ENCODE data around the gene SMPD1. TPM values are rescaled to one million over a fixed set of nuclear protein-coding genes. Genes with fewer than 3 reads are reported as not detected.

The SMPD1 gene
- total and polyA plus RNA-seq, 2 donors (not counting 1 experiment from before 2014, with no cell fraction given) = 52.2 to 74.9 TPM

DNA sequence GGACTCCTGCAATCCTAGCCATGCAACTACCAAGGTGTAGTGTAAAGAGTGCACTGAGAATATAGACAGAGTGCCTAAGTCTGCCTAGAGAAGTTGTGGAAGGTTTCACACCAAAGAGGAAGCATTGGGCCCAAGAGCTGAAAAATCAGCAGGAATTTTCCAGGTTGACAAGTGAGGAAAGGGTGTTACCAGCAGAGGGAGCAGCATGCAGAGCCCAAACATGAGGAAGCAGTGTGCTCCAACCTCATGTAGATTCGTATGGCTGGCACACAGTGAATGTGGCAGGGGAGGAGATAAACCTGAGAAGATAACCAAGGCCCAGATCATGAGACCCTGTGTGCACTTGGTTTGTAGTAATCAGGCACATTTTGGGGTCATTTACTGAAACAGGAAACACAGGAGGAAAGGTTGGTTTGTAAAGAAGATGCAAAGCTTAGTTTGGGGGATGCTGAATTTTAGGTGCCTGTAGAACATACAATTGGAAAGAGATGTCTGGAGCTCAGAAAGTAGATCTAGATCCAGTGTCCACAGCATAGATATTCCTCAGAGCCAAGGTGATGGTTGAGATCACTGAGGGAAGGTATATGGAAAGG is 48.8 kb downstream of the SMPD1 start:
- peak; percentile 38 to 57 for DNase-seq (ENCODE audit: low read depth in 2 of 2)
- Histone ChIP-seq H2AFZ (ENCODE audit: low read length) (no peak overlapping the region), H3K4me1 (ENCODE audit: control insufficient read depth, extremely low read depth, insufficient read depth, low read length) (no peaks in the 10 kb centered on the region)

DNA sequence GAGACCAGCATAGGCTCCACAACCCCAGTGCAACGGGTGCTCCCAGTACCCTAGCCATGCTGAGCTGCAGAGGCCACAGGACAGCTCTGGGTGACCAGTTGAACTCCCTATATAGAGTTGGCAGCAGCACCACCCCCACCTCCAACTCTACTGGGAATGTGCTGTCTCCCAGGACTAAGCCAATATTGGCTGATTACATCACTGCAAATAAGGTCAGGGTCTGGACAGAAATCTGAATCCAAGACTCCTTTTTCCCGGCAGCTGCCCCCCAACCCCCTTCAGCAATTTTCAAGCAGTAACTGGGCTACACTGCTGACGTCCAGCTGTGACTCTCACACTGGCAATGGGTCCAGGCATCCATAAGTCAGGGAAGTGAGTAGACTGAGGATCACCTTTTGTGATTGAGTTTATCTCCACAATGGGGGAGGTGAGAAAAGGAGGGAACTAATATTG is 50.7 kb downstream of the SMPD1 start, which contains the start of gene HPX:
HPX (minus strand) TSS at position 82 of the 453 bp plus-strand sequence; CDS start at position 58, 24 bp downstream.
- H3K9me3 ChIP-seq (ENCODE audit: control insufficient read depth, insufficient read depth, low read depth, low read length) = no peaks in the 10 kb centered on the region
- no peak within 1 kb of the TSS for H3K4me3 ChIP-seq (replicated peaks in 1 of 4; ENCODE audit: control extremely low read depth in 1 of 4, insufficient read depth in 1 of 4, low read depth in 3 of 4, low read length in 4 of 4)
- no peaks in the 10 kb centered on the region for H3K4me1 ChIP-seq (ENCODE audit: control insufficient read depth, extremely low read depth, insufficient read depth, low read length)
- H3K79me2 ChIP-seq (ENCODE audit: control insufficient read depth, insufficient read depth, low read length) = no peaks in the 10 kb centered on the region
- H3K36me3 ChIP-seq (ENCODE audit: control insufficient read depth, insufficient read depth, low read length) = no peaks in the 10 kb centered on the region
- DNase-seq (ENCODE audit: low read depth in 2 of 2) = no peak
- no peak for TF ChIP-seq EZH2 (IDR thresholded peaks at IDR 0.05; ENCODE audit: low read length, missing control alignments)
- TF ChIP-seq, protein P1, sequence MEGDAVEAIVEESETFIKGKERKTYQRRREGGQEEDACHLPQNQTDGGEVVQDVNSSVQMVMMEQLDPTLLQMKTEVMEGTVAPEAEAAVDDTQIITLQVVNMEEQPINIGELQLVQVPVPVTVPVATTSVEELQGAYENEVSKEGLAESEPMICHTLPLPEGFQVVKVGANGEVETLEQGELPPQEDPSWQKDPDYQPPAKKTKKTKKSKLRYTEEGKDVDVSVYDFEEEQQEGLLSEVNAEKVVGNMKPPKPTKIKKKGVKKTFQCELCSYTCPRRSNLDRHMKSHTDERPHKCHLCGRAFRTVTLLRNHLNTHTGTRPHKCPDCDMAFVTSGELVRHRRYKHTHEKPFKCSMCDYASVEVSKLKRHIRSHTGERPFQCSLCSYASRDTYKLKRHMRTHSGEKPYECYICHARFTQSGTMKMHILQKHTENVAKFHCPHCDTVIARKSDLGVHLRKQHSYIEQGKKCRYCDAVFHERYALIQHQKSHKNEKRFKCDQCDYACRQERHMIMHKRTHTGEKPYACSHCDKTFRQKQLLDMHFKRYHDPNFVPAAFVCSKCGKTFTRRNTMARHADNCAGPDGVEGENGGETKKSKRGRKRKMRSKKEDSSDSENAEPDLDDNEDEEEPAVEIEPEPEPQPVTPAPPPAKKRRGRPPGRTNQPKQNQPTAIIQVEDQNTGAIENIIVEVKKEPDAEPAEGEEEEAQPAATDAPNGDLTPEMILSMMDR (conservative IDR thresholded peaks at IDR 0.05 in 1 of 2, IDR thresholded peaks at IDR 0.05 in 1 of 2; ENCODE audit: low read depth in 1 of 2, low read length in 2 of 2) = no peak
- H3K4me2 ChIP-seq (ENCODE audit: extremely low read depth, insufficient read depth, low read length) = no peak within 1 kb of the TSS
- no peak within 1 kb of the TSS for H2AFZ ChIP-seq (ENCODE audit: low read length)
- no peak within 1 kb of the TSS for H3K27ac ChIP-seq (ENCODE audit: insufficient read depth, low read length)
- H4K20me1 ChIP-seq (ENCODE audit: control insufficient read depth, extremely low read depth, insufficient read depth, low read length) = no peaks in the 10 kb centered on the region
- H3K27me3 ChIP-seq (ENCODE audit: control insufficient read depth, insufficient read depth, low read length) = no peaks in the 10 kb centered on the region
- H3K9ac ChIP-seq (ENCODE audit: insufficient read depth, low read length) = no peak within 1 kb of the TSS

More for the DNA sequence above, 48.8 kb downstream of the SMPD1 start:
- Histone ChIP-seq H3K9me3 (ENCODE audit: control insufficient read depth, insufficient read depth, low read depth, low read length) (no peaks in the 10 kb centered on the region), H3K36me3 (ENCODE audit: control insufficient read depth, insufficient read depth, low read length) (no peaks in the 10 kb centered on the region), H3K79me2 (ENCODE audit: control insufficient read depth, insufficient read depth, low read length) (no peaks in the 10 kb centered on the region), H3K4me2 (ENCODE audit: extremely low read depth, insufficient read depth, low read length) (no peak overlapping the region), H3K4me3 (replicated peaks in 1 of 4; ENCODE audit: control extremely low read depth in 1 of 4, insufficient read depth in 1 of 4, low read depth in 3 of 4, low read length in 4 of 4) (no peak overlapping the region), H4K20me1 (ENCODE audit: control insufficient read depth, extremely low read depth, insufficient read depth, low read length) (no peaks in the 10 kb centered on the region), H3K27me3 (ENCODE audit: control insufficient read depth, insufficient read depth, low read length) (no peaks in the 10 kb centered on the region), H3K9ac (ENCODE audit: insufficient read depth, low read length) (no peak overlapping the region), H3K27ac (ENCODE audit: insufficient read depth, low read length) (no peak overlapping the region)
- TF ChIP-seq, protein P1 (conservative IDR thresholded peaks at IDR 0.05 in 1 of 2, IDR thresholded peaks at IDR 0.05 in 1 of 2; ENCODE audit: low read depth in 1 of 2, low read length in 2 of 2) = peak; percentile 74 to 82
- no peak for TF ChIP-seq EZH2 (IDR thresholded peaks at IDR 0.05; ENCODE audit: low read length, missing control alignments)

DNA sequence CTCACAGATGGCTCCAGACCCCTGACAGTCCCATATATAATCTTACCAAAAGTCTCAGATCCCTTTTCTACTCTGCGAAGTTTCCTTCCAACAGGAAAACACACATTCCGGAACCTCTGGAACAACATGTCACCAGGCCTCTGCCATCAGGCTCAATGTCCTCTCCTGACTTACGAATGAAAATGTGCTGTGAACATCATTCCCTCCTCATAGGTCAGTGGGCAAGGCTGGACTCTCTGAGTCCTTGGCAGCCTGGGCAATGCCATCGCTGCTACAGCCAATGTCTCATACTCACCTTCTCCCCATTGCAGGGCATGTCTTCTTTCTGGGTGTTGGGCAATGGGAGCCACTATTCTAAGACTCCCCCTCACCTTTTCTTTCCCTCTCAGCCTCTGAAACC is 52.2 kb downstream of the SMPD1 start:
- Histone ChIP-seq H4K20me1 (ENCODE audit: control insufficient read depth, extremely low read depth, insufficient read depth, low read length) (no peaks in the 10 kb centered on the region), H2AFZ (ENCODE audit: low read length) (no peak overlapping the region), H3K4me1 (ENCODE audit: control insufficient read depth, extremely low read depth, insufficient read depth, low read length) (no peaks in the 10 kb centered on the region), H3K9me3 (ENCODE audit: control insufficient read depth, insufficient read depth, low read depth, low read length) (no peaks in the 10 kb centered on the region), H3K36me3 (ENCODE audit: control insufficient read depth, insufficient read depth, low read length) (no peaks in the 10 kb centered on the region), H3K79me2 (ENCODE audit: control insufficient read depth, insufficient read depth, low read length) (no peaks in the 10 kb centered on the region), H3K27ac (ENCODE audit: insufficient read depth, low read length) (no peak overlapping the region), H3K4me3 (replicated peaks in 1 of 4; ENCODE audit: control extremely low read depth in 1 of 4, insufficient read depth in 1 of 4, low read depth in 3 of 4, low read length in 4 of 4) (no peak overlapping the region), H3K9ac (ENCODE audit: insufficient read depth, low read length) (no peak overlapping the region), H3K4me2 (ENCODE audit: extremely low read depth, insufficient read depth, low read length) (no peak overlapping the region), H3K27me3 (ENCODE audit: control insufficient read depth, insufficient read depth, low read length) (no peaks in the 10 kb centered on the region)
- no peak for DNase-seq (ENCODE audit: low read depth in 2 of 2)
- no peak for TF ChIP-seq EZH2 (IDR thresholded peaks at IDR 0.05; ENCODE audit: low read length, missing control alignments)
- TF ChIP-seq, protein P1 (conservative IDR thresholded peaks at IDR 0.05 in 1 of 2, IDR thresholded peaks at IDR 0.05 in 1 of 2; ENCODE audit: low read depth in 1 of 2, low read length in 2 of 2) = no peak
